Measurements from ENCODE around the gene LRFN3.

GRCh38 chr19:35990156-35990555 lies 54.0 kb downstream of the LRFN3 start:
- no peak for TF ChIP-seq GLIS3 (CRISPR knock-in tag; IDR thresholded peaks at IDR 0.05)
- TF ChIP-seq TOX (CRISPR knock-in tag; IDR thresholded peaks at IDR 0.05; ENCODE audit: borderline replicate concordance), result no peak
- TF ChIP-seq PATZ1 (CRISPR knock-in tag; IDR thresholded peaks at IDR 0.05; ENCODE audit: borderline replicate concordance), result no peak
- no peak for TF ChIP-seq ZFP30 (CRISPR knock-in tag; IDR thresholded peaks at IDR 0.05)
- no peak for TF ChIP-seq TCF4 (CRISPR knock-in tag; IDR thresholded peaks at IDR 0.05; ENCODE audit: borderline replicate concordance)
- no peak for TF ChIP-seq TSHZ2 (CRISPR knock-in tag; IDR thresholded peaks at IDR 0.05)
- TF ChIP-seq ZNF70 (CRISPR knock-in tag; IDR thresholded peaks at IDR 0.05), result no peak
- TF ChIP-seq ARNTL (CRISPR knock-in tag; IDR thresholded peaks at IDR 0.05; ENCODE audit: borderline replicate concordance, low read depth), result no peak
- TF ChIP-seq ZFP3 (CRISPR knock-in tag; IDR thresholded peaks at IDR 0.05), result no peak
- TF ChIP-seq CREB5 (CRISPR knock-in tag; IDR thresholded peaks at IDR 0.05; ENCODE audit: low read depth), result no peak

Measured in SK-N-SH treated with all-trans-retinoic acid at 6 μM for 48 hours (cell line).